Activated naive CD8-positive, alpha-beta T cell (primary cell): ENCODE results near the gene LRRC26.

ENCODE experiments used
- H3K27ac Mint-ChIP-seq: one replicate; pipeline ENCODE4 v1.8.0; 2021; ENCODE audit warnings: mixed read lengths
- H3K27me3 Mint-ChIP-seq: one replicate; pipeline ENCODE4 v1.8.0; 2021; ENCODE audit warnings: mixed read lengths
- H3K36me3 Mint-ChIP-seq: one replicate; pipeline ENCODE4 v1.8.0; 2021; ENCODE audit warnings: mixed read lengths
- H3K4me1 Mint-ChIP-seq: one replicate; pipeline ENCODE4 v1.8.0; 2021; ENCODE audit warnings: low read depth, mixed read lengths
- H3K4me3 Mint-ChIP-seq: one replicate; pipeline ENCODE4 v1.8.0; 2021; ENCODE audit warnings: mild to moderate bottlenecking, mixed read lengths
- H3K9me3 Mint-ChIP-seq: one replicate; pipeline ENCODE4 v1.8.0; 2021; ENCODE audit warnings: low read depth, mixed read lengths

LRRC26 gene

GRCh38 chr9:137180491-137180890, 10.6 kb upstream of the LRRC26 start:
- H3K36me3 Mint-ChIP-seq, result no peaks in the 10 kb centered on the region
- no peak overlapping the region for H3K27ac Mint-ChIP-seq
- H3K4me3 Mint-ChIP-seq, result no peak overlapping the region
- no peaks in the 10 kb centered on the region for H3K9me3 Mint-ChIP-seq
- H3K4me1 Mint-ChIP-seq, result no peaks in the 10 kb centered on the region
- H3K27me3 Mint-ChIP-seq, result no peaks in the 10 kb centered on the region

- H3K36me3 Mint-ChIP-seq, result no peaks in the 10 kb centered on the region
- no peaks in the 10 kb centered on the region for H3K9me3 Mint-ChIP-seq
- H3K27ac Mint-ChIP-seq, result no peak overlapping the region
- H3K4me3 Mint-ChIP-seq, result no peak overlapping the region
- no peaks in the 10 kb centered on the region for H3K27me3 Mint-ChIP-seq
- no peaks in the 10 kb centered on the region for H3K4me1 Mint-ChIP-seq
Observed at GRCh38 chr9:137179761-137180160, 9.9 kb upstream of the LRRC26 start.

- Mint-ChIP-seq H3K4me3 (no peak overlapping the region), H3K9me3 (no peaks in the 10 kb centered on the region), H3K27me3 (no peaks in the 10 kb centered on the region), H3K4me1 (no peaks in the 10 kb centered on the region), H3K36me3 (no peaks in the 10 kb centered on the region), H3K27ac (no peak overlapping the region)
Observed at GRCh38 chr9:137178939-137179630, 9.2 kb upstream of the LRRC26 start.

GRCh38 chr9:137178201-137178938, 8.5 kb upstream of the LRRC26 start:
- Mint-ChIP-seq H3K36me3 (no peaks in the 10 kb centered on the region), H3K9me3 (no peaks in the 10 kb centered on the region), H3K27ac (no peak overlapping the region), H3K4me3 (no peak overlapping the region), H3K4me1 (no peaks in the 10 kb centered on the region), H3K27me3 (no peaks in the 10 kb centered on the region)

GRCh38 chr9:137176302-137177182, 6.7 kb upstream of the LRRC26 start:
- H3K9me3 Mint-ChIP-seq, result no peaks in the 10 kb centered on the region

GRCh38 chr9:137175345-137175961, 5.6 kb upstream of the LRRC26 start:
- Mint-ChIP-seq H3K4me3 (no peak overlapping the region), H3K36me3 (no peaks in the 10 kb centered on the region), H3K27ac (no peak overlapping the region), H3K9me3 (no peaks in the 10 kb centered on the region), H3K27me3 (no peaks in the 10 kb centered on the region), H3K4me1 (no peaks in the 10 kb centered on the region)

More at GRCh38 chr9:137176302-137177182, 6.7 kb upstream of the LRRC26 start:
- no peak overlapping the region for H3K4me3 Mint-ChIP-seq
- H3K36me3 Mint-ChIP-seq, result no peaks in the 10 kb centered on the region
- H3K27me3 Mint-ChIP-seq, result no peaks in the 10 kb centered on the region
- H3K27ac Mint-ChIP-seq, result no peak overlapping the region
- H3K4me1 Mint-ChIP-seq, result no peaks in the 10 kb centered on the region

GRCh38 chr9:137174722-137175293, 5.0 kb upstream of the LRRC26 start:
- Mint-ChIP-seq H3K27ac (no peak overlapping the region), H3K9me3 (no peaks in the 10 kb centered on the region), H3K27me3 (no peaks in the 10 kb centered on the region), H3K36me3 (no peaks in the 10 kb centered on the region), H3K4me1 (no peaks in the 10 kb centered on the region), H3K4me3 (no peak overlapping the region)

GRCh38 chr9:137173796-137174664, 4.2 kb upstream of the LRRC26 start:
- Mint-ChIP-seq H3K4me1 (no peaks in the 10 kb centered on the region), H3K27me3 (no peaks in the 10 kb centered on the region), H3K4me3 (no peak overlapping the region), H3K27ac (no peak overlapping the region), H3K36me3 (no peaks in the 10 kb centered on the region), H3K9me3 (no peaks in the 10 kb centered on the region)

GRCh38 chr9:137172901-137173795, 3.3 kb upstream of the LRRC26 start:
- Mint-ChIP-seq H3K4me3 (no peak overlapping the region), H3K9me3 (no peaks in the 10 kb centered on the region), H3K27ac (no peak overlapping the region), H3K36me3 (no peaks in the 10 kb centered on the region), H3K4me1 (no peaks in the 10 kb centered on the region), H3K27me3 (no peaks in the 10 kb centered on the region)

GRCh38 chr9:137171149-137171900, 1.5 kb upstream of the LRRC26 start:
- Mint-ChIP-seq H3K4me3 (no peak overlapping the region), H3K4me1 (no peaks in the 10 kb centered on the region), H3K27me3 (peaks cover 3% of the 10 kb centered on the region), H3K27ac (no peak overlapping the region), H3K9me3 (no peaks in the 10 kb centered on the region), H3K36me3 (no peaks in the 10 kb centered on the region)

GRCh38 chr9:137170486-137171148, 766 bp upstream of the LRRC26 start:
- no peaks in the 10 kb centered on the region for H3K4me1 Mint-ChIP-seq
- no peaks in the 10 kb centered on the region for H3K36me3 Mint-ChIP-seq
- no peak overlapping the region for H3K27ac Mint-ChIP-seq
- no peak overlapping the region for H3K4me3 Mint-ChIP-seq
- peaks cover 3% of the 10 kb centered on the region for H3K27me3 Mint-ChIP-seq
- H3K9me3 Mint-ChIP-seq, result no peaks in the 10 kb centered on the region
